ENCODE results near the gene PAIP1. TPM values are rescaled to one million over a fixed set of nuclear protein-coding genes. Genes with fewer than 3 reads are reported as not detected.

PAIP1 gene
- total and polyA plus RNA-seq, 2 donors from 2014 or later = 65.0 to 75.8 TPM

DNA sequence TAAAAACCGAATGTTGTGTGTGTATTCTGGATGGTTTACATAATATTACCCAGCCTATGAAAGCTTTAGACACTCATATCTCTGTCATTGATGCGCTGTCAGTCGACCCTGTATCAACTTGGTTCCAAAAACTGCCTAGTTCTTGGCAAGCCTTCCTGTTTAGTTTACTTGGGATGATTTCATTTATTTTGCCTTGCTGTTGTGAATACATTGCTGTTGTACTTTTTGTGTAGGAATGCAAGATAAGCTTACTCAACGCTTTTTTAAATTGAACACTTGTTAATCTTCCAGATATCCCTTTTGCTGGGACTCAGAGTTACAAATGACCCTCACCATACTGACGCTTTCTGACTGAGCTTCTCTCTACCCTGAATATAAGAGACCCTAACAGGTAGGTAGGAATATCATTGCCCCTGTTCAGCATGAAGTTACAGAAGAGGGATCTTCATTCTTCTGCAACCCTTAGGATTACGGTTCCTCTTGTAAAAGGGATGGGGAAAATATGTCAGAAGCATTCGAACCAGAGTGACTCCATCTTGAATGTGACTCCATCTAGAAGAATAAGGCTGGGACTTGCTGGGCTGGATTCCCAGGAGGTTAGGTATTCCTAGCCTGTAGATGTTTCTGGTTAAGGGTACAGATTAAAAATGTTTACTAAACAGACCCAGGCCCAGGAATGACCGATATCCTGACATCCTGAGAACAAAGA, 13.7 kb upstream of the PAIP1 start:
- Histone ChIP-seq H3K27me3 (ENCODE audit: control insufficient read depth, insufficient read depth, low read length) (no peaks in the 10 kb centered on the region), H3K4me1 (ENCODE audit: control insufficient read depth in 2 of 3, insufficient read depth in 2 of 3, low read depth in 1 of 3, low read length in 3 of 3) (no peaks in the 10 kb centered on the region), H3K9ac (ENCODE audit: low read length in 3 of 3) (no peak overlapping the region), H3K9me3 (ENCODE audit: control insufficient read depth in 2 of 3, insufficient read depth in 1 of 3, low read length in 3 of 3) (no peaks in the 10 kb centered on the region), H3K27ac (ENCODE audit: low read depth in 2 of 2, low read length in 2 of 2) (no peak overlapping the region), H3K4me3 (ENCODE audit: low read length in 3 of 3) (no peak overlapping the region), H3K36me3 (ENCODE audit: control insufficient read depth in 2 of 3, insufficient read depth in 3 of 3, low read length in 3 of 3) (no peaks in the 10 kb centered on the region)
- FAIRE-seq (no peak), DNase-seq (no peak)
- intact Hi-C loops (cut with DNase I) = no loop called here
- TF ChIP-seq, protein P1, sequence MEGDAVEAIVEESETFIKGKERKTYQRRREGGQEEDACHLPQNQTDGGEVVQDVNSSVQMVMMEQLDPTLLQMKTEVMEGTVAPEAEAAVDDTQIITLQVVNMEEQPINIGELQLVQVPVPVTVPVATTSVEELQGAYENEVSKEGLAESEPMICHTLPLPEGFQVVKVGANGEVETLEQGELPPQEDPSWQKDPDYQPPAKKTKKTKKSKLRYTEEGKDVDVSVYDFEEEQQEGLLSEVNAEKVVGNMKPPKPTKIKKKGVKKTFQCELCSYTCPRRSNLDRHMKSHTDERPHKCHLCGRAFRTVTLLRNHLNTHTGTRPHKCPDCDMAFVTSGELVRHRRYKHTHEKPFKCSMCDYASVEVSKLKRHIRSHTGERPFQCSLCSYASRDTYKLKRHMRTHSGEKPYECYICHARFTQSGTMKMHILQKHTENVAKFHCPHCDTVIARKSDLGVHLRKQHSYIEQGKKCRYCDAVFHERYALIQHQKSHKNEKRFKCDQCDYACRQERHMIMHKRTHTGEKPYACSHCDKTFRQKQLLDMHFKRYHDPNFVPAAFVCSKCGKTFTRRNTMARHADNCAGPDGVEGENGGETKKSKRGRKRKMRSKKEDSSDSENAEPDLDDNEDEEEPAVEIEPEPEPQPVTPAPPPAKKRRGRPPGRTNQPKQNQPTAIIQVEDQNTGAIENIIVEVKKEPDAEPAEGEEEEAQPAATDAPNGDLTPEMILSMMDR (IDR thresholded peaks at IDR 0.05; ENCODE audit: borderline replicate concordance, extremely low read depth, insufficient read depth) = no peak

- H3K4me3 ChIP-seq (ENCODE audit: low read length in 3 of 3) = no peak overlapping the region
Measured at GRCh38 chr5:43569236-43569746, 12.4 kb upstream of the PAIP1 start.

DNA sequence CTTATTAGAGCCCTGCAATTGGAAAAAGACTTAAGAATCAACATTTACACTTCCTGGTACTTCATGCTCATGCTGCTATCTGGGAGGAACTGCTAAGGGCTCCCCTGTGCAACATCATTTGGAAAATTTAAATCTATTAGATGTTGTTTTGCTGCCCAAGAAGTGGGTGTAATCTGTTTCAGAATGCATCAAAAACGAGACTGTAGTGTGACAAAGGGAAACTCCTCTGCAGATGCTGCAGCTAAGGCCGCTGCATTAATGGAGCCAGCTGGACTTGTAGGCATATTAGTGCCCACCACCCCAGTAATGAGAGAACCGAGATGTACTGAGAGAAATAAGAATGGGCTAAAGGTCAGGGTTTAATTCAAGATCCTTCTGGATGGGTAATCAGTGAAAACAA, 11.1 kb upstream of the PAIP1 start:
- Histone ChIP-seq H3K36me3 (ENCODE audit: control insufficient read depth in 2 of 3, insufficient read depth in 3 of 3, low read length in 3 of 3) (no peaks in the 10 kb centered on the region), H3K9me3 (ENCODE audit: control insufficient read depth in 2 of 3, insufficient read depth in 1 of 3, low read length in 3 of 3) (no peaks in the 10 kb centered on the region), H3K9ac (ENCODE audit: low read length in 3 of 3) (no peak overlapping the region), H3K4me1 (ENCODE audit: control insufficient read depth in 2 of 3, insufficient read depth in 2 of 3, low read depth in 1 of 3, low read length in 3 of 3) (no peaks in the 10 kb centered on the region), H3K4me3 (ENCODE audit: low read length in 3 of 3) (no peak overlapping the region), H3K27me3 (ENCODE audit: control insufficient read depth, insufficient read depth, low read length) (no peaks in the 10 kb centered on the region), H3K27ac (ENCODE audit: low read depth in 2 of 2, low read length in 2 of 2) (no peak overlapping the region)
- DNase-seq (no peak), FAIRE-seq (no peak)
- TF ChIP-seq, protein P1 (IDR thresholded peaks at IDR 0.05; ENCODE audit: borderline replicate concordance, extremely low read depth, insufficient read depth) = no peak
- intact Hi-C loops (cut with DNase I) = no loop called here

More at GRCh38 chr5:43569236-43569746, 12.4 kb upstream of the PAIP1 start:
- H3K9ac ChIP-seq (ENCODE audit: low read length in 3 of 3) = no peak overlapping the region
- H3K27me3 ChIP-seq (ENCODE audit: control insufficient read depth, insufficient read depth, low read length) = no peaks in the 10 kb centered on the region
- intact Hi-C loops (cut with DNase I) = no loop called here
- TF ChIP-seq, protein P1 (IDR thresholded peaks at IDR 0.05; ENCODE audit: borderline replicate concordance, extremely low read depth, insufficient read depth) = no peak
- FAIRE-seq = no peak
- no peak for DNase-seq
- no peak overlapping the region for H3K27ac ChIP-seq (ENCODE audit: low read depth in 2 of 2, low read length in 2 of 2)
- no peaks in the 10 kb centered on the region for H3K36me3 ChIP-seq (ENCODE audit: control insufficient read depth in 2 of 3, insufficient read depth in 3 of 3, low read length in 3 of 3)
- H3K4me1 ChIP-seq (ENCODE audit: control insufficient read depth in 2 of 3, insufficient read depth in 2 of 3, low read depth in 1 of 3, low read length in 3 of 3) = no peaks in the 10 kb centered on the region
- no peaks in the 10 kb centered on the region for H3K9me3 ChIP-seq (ENCODE audit: control insufficient read depth in 2 of 3, insufficient read depth in 1 of 3, low read length in 3 of 3)

Data from kidney (tissue), 14 donors.